Stimulated activated CD4-positive, alpha-beta T cell treated with anti-CD3 and anti-CD28 coated beads, TNF-alpha, amount 100 ng/mL, for 1 hour (primary cell): ENCODE results near the gene UTP11.
"Not testable (repeated sequence)": the region's sequence is repeated elsewhere in the genome, so short reads cannot be mapped to it uniquely, and the experiment has no call there.

Experiments
- DNase-seq, 3 donors: peaks; one replicate each; pipeline ENCODE4 v3.0.0-alpha.2; 2020; ENCODE audit warnings: low read depth in 3 of 3, low spot score in 1 of 3

Gene UTP11, protein sequence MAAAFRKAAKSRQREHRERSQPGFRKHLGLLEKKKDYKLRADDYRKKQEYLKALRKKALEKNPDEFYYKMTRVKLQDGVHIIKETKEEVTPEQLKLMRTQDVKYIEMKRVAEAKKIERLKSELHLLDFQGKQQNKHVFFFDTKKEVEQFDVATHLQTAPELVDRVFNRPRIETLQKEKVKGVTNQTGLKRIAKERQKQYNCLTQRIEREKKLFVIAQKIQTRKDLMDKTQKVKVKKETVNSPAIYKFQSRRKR

GRCh38 chr1:38012363-38013226 is at the start of gene UTP11:
TSS of gene UTP11 (plus strand) at chr1:38012734. CDS start at chr1:38012803, 69 bp downstream.
- DNase-seq: peak; percentile 70 to 75 (median 73)

- DNase-seq: not testable (repeated sequence)
These were observed 48.4 kb upstream of the UTP11 start for GRCh38 chr1:37964106-37964505.

DNA sequence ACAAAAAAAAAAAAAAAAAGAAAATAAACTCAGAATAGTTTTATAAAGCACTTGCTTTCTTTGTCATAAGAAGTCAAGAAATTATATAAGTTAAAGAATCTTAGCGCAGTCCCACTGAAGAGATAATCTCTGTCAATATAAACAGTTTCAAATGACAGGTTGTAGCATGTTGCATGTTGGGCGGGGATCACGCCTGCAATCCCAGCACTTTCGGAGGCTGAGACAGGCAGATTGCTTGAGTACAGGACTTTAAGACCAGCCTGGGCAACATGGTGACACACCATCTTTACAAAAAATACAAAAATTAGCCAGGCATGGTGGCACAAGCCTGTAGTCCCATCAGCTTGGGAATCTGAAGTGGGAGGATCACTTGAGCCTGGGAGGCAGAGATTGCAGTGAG is 47.2 kb upstream of the UTP11 start:
- DNase-seq: no peak

GRCh38 chr1:37973684-37974083 is 38.9 kb upstream of the UTP11 start:
- DNase-seq: not testable (repeated sequence)

DNA sequence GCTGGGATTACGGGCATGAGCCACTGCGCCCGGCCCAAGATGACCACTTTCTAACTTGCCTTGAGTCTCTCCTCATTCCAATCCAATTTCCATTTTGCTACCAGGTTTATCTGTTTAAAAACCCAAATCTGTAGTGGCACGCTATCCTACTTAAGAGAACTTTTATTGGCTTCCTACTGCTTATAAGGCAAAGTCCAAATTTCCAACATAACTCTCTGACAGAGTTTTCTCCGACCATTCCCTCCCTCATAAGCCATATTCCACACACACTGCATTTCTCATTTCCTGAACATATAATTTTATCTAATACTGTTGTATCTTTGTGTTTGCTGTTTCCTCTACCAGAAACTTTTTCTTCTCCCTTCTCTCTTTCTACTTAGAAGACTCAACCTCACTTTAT is 38.0 kb upstream of the UTP11 start:
- no peak for DNase-seq

DNA sequence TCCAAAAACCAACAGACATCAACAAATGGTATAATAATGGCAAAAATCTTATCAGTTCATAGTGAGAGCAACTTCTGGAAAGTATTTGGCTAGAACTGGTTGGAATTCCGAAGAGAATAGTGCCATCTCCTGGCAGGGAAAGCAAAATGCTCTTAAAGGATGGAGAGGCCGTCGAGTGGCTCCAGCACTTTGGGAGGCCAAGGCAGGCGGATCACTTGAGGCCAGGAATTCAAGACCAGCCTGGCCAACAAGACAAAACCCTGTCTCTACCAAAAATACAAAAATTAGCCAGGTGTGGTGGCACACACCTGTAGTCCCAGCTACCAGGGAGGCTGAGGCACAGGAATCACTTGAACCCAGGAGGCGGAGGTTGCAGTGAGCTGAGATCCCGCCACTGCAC is 37.5 kb upstream of the UTP11 start:
- not testable (repeated sequence) for DNase-seq

GRCh38 chr1:37978541-37978940 is 34.0 kb upstream of the UTP11 start:
- DNase-seq: no peak

GRCh38 chr1:37983546-37983945 is 29.0 kb upstream of the UTP11 start:
- no peak for DNase-seq

DNA sequence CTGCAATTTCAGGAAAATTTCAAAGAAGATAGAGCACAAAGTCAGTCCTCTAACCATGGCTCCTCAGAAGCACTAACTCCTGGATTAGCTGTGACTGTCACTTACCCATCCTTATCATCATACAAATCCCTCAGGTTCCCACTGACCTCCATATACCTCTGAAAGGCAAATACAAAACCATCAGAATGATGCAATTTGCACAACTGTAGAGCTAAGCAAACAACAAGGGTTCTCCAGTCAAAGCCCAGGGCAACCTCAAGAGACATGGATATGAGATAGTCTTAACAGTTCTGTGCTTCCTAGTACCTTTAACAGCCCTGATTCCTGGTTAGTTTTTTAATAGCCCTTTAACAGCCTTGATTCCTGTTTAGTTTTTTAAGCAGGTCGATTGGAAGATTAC is 24.9 kb upstream of the UTP11 start:
- no peak for DNase-seq

DNA sequence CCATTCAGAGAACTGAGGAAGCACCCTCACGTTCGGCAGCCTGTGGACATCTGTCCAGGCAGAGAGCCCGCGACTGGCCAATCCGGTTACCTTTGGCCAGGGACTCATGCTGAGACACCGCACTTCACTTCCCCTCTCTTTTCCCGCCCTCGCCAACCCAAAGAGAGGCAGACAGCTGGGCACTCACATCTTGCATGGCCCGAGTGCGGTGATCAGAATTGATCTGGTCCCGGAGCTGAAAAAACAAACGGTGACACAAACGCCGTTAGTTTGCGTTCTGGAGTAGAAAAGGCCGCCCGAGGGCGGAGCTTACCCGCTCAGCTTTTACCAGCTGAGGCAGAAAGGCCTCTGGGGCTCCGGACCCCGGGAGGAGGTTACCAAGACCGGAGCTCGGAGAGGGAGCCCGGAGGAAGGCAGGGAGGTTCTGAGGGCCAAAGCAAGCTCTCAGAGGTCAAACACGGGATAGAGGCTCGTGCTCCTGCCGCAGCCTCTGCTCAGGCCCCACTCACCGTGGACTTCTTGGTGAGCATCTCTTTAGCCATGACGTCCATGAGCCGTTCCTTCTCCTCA is 23.1 kb upstream of the UTP11 start:
- no peak for DNase-seq

DNA sequence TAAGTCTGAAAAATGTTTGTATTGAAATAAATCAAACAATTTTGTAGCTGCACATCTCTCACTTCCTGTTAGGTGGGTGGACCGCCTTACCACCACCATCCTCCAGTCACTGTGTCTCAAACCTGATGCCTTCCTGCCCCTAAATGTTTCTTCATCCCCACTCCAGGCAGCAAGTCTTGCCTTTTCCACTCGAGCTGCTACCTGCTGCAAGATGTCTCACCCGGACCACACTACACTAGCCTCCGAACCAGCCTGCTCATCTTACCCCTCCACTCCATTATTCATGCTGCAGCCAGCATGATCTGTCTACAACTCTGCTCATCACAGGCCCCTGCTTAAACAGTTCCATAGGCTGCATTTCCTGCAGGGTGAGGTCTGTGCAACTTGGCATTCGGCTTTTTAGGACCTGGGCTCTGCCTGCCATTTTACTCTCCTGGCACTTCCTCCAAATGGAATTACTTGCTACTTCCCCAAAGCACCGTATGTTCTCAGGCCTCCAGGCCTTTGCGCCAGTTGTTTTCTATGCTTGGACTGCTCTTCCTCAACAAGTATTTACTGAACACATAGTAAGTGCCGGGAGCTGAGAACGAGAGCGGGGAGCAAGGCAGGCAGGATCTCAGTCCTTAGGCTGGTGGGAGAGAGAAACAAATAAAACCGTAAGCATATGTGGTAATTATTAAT is 17.5 kb upstream of the UTP11 start:
- no peak for DNase-seq

- no peak for DNase-seq
These were observed 16.7 kb upstream of the UTP11 start for GRCh38 chr1:37995751-37996345.

DNA sequence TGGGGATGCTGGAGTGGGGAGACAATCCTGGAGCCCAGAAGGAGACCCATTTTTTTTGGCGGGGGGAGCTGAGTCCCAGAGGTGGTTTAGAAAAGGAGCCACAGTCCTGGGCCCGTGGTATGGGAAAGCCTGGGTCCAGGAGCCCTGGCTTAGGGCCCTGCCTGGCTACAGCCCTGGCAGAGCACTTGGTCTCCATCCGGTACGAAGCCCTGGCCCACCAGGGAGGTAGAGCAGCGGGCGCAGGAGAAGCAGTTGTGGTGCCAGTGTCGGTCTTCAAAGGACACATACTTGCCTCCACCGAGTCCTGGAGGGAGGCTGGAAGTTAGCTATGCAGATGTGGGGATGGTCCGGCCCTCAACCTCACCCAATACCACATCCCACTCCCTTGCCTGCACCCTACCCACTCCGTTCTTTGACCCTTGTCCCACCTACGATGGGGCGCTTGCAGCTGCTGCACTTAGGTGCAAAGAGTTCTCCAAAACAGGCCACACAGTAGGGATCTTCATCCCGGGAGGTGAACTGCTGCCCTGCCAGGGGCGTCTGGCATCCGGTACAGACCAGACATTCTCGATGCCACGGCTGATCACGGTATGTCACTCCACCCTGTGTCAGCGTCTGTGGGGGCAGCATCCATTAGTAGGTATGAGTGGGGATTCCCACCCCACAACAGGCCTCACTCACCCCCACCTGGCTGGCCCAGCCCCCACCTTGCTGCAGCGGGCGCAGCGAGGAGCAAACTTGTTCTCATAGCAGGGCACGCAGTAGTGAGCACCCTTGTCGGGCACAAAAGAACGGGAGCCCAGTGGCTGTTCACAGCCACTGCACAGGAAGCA is 15.1 kb upstream of the UTP11 start:
- DNase-seq: no peak

DNA sequence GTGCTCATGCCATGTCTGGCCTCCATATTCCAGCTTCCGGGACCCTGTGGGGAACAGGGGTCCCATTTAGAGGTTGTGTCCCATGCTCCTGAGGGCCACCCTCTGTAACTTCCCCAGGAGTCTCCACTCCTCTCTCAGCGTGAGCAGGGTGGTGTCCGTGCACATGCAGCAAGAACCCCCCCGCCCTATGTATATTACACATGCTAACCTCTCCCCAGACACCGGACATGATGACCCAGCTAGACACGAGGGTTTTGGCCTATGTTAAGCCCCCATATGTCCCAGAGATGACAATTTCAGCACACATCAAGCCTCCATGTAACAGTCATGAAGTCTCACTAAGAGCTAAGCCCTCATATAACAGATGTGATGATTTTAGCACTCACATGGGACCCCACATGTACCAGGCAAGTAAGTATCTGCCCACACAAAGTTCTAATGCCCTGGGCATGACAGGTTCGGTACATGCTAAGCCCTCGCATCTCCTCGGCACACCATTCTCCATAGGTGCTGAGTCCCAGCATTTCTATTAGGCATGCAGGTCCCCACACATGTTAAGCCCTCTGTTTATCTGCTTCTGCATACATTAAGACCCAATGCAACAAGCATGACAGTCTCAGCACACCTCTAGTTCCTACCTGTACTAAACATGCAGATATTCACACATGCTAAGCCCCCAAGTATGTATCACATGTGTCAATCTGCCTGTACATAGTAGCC is 14.3 kb upstream of the UTP11 start:
- DNase-seq: no peak

DNA sequence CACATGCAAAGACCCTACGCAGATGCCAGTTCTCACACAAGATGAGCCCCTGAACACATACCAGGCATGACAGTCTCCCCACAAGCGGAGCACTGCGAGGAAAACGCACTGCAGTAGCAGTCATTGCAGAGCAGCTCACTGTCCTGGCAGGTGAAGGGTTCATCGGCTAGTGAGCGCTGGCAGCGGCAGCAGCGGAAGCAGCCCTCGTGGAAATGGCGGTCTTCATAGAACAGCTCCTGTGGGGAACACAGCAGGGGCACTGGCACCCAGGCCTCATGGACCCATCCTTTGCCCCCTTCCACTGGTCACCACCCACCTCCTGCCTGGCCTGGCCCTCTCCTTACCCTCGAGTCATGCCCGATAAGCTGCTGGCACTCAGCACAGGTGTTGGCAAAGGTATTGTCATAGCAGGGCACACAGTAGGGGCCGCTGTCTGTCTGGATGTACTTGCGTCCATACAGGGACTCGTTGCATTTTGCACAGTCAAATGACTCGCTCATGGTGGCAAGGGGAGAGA is 13.6 kb upstream of the UTP11 start:
- no peak for DNase-seq

DNA sequence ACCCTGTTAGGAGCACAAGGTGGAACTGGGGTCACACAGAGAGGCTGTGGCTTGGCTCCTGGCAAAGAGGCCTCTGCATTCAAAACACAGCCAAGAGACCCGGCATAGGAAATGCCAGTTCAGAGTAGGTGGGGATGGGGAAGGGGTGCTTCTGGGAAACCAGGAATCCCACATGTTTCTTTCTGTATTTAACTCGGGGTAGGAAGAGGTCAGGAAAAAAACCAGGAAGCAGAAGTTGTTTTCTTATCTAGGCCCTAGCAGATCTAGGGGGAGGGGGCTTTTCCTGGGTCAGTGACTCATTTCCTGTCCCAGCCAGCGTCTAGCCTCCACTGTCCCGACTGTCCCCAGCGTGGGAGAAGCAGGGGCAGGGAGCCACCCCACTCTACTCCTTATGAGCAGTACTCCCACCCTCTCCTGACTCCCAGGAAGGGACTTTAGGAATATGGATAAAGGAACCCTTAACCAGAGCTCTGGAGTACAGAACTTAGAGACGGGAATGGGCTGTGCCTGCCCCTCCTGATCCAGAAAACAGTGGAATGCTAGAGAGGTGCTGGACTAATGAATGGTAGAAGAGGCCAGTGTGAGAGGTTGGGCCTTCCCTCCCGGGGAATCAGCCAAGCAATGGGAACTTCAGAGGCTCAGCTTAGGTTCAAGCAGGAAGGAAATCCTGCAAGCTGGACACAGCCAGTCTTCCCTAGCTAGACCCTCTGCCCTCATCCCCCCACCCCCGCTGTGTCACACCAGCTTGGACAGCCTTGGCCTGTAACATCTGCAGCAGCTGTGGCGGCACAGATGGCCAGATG is 12.9 kb upstream of the UTP11 start:
- no peak for DNase-seq

GRCh38 chr1:38000233-38000528 is 12.4 kb upstream of the UTP11 start:
- DNase-seq: no peak

- DNase-seq: no peak
These were observed 11.7 kb upstream of the UTP11 start for GRCh38 chr1:38000529-38001455.
